MCF 10A (cell line): ENCODE data around the gene INAVA. TPM values are rescaled to one million over a fixed set of nuclear protein-coding genes. Genes with fewer than 3 reads are reported as not detected.

Experiments
- BruUV-seq: library from RNA; stranded (reverse); fragments of 400-500 nt; replicated peaks from 2 replicates; lab custom pipeline; 2021; lab: Mats Ljungman, UMichigan
- CTCF ChIA-PET: fragments of 300-600 bp; sonication (Branson Sonifier 250); formaldehyde crosslinking; extraction: SDS; loops from one replicate; lab custom pipeline; 2021; ENCODE audit warnings: antibody characterized with exemption, inconsistent platforms; lab: Yijun Ruan, JAX
- POLR2A ChIA-PET: fragments of 300-600, 350-650 bp; sonication (Branson Sonifier 250); formaldehyde crosslinking; extraction: SDS; loops from one replicate; lab custom pipeline; 2020; ENCODE audit warnings: antibody characterized with exemption, inconsistent platforms; lab: Yijun Ruan, JAX
- DNase-seq: peaks from one replicate; pipeline ENCODE4 v3.0.0-alpha.2; 2018; ENCODE audit not compliant: unreplicated experiment
- H3K27ac Mint-ChIP-seq: one replicate; pipeline ENCODE4 v1.8.0; 2022; ENCODE audit warnings: mild to moderate bottlenecking, low read depth, mixed read lengths; ENCODE audit not compliant: unreplicated experiment
- H3K27me3 Mint-ChIP-seq: one replicate; pipeline ENCODE4 v1.8.0; 2022; ENCODE audit warnings: mixed read lengths; ENCODE audit not compliant: insufficient read depth, unreplicated experiment
- H3K36me3 Mint-ChIP-seq: one replicate; pipeline ENCODE4 v1.8.0; 2022; ENCODE audit warnings: mild to moderate bottlenecking, moderate library complexity, mixed read lengths; ENCODE audit not compliant: insufficient read depth, unreplicated experiment
- H3K4me1 Mint-ChIP-seq: one replicate; pipeline ENCODE4 v1.8.0; 2022; ENCODE audit warnings: mixed read lengths; ENCODE audit not compliant: insufficient read depth, unreplicated experiment
- H3K4me3 Mint-ChIP-seq: one replicate; pipeline ENCODE4 v1.8.0; 2022; ENCODE audit warnings: mild to moderate bottlenecking, moderate library complexity, mixed read lengths; ENCODE audit not compliant: unreplicated experiment
- H3K9me3 Mint-ChIP-seq: one replicate; pipeline ENCODE4 v1.8.0; 2022; ENCODE audit warnings: mixed read lengths; ENCODE audit not compliant: unreplicated experiment
- intact Hi-C: fragments of 100-400 bp; cut with micrococcal nuclease; formaldehyde crosslinking; loops from 2 replicates; pipeline ENCODE4 v1.14.1; 2022
- total RNA-seq: library from RNA; stranded (reverse); gene quantifications from 2 replicates; pipeline ENCODE4 v1.2.3, GENCODE V29; 2022
- TF ChIP-seq, protein P1 (sequence below): fragments of 200-600 bp; IDR thresholded peaks from one replicate; pipeline ENCODE4 v1.8.0; 2022; ENCODE audit warnings: antibody characterized with exemption, mild to moderate bottlenecking; ENCODE audit not compliant: unreplicated experiment

INAVA gene
- total RNA-seq, 1 experiment from 2014 or later: 30.5 TPM

DNA sequence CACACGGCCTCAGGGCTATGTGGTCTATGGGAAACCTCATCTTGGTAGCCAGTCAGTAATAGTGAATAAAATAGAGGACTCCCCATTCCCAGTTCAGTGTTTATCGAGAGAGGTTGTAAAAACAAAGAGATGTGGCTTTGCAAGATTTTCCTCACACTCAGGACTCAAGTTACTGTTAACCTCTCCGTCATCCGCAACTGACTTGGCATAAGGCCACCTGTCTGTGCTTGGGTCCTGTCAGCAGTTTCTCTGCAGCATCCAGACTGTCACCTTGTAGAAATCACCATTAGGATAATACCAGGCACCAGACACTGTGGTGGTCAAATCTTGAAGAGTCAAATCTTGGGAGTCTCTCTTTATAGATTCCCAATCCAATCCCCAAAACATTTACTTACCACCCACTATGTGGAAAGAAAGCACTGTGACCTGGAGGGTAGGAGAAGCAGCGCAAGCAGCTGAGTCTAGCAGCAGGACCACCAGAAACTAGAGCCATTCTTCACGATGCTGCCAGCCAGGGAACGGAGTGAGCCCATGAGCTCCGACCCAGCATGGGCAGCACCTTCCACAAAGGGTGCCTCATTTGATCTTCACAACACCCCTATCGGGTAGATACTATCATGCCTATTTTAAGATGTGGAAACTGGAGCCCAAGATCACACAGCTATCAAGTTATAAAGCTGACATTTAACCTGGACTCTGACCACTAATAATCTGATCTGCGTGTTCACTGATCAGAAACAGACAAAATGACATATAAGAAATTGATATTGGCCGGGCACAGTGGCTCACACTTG is 27.5 kb upstream of the INAVA start:
- ChIA-PET CTCF (interaction anchor here (0.5 to 1.6 kb wide), 8 partner anchors 11 to 381 kb away, joined by 3 to 6 read pairs (median 3); no protein-coding TSS in a partner anchor), POLR2A (interaction anchor here (0.5 to 1.9 kb wide), 10 partner anchors 10 to 307 kb away, joined by 3 to 7 read pairs (median 4); partner anchors contain the start of gene INAVA)
- intact Hi-C loops: no loop called here
- Mint-ChIP-seq H3K4me1 (no peaks in the 10 kb centered on the region), H3K27me3 (no peaks in the 10 kb centered on the region), H3K27ac (no peak overlapping the region), H3K4me3 (no peak overlapping the region), H3K9me3 (no peaks in the 10 kb centered on the region), H3K36me3 (peaks cover 51% of the 10 kb centered on the region)
- no TSS peak for BruUV-seq
- TF ChIP-seq, protein P1, sequence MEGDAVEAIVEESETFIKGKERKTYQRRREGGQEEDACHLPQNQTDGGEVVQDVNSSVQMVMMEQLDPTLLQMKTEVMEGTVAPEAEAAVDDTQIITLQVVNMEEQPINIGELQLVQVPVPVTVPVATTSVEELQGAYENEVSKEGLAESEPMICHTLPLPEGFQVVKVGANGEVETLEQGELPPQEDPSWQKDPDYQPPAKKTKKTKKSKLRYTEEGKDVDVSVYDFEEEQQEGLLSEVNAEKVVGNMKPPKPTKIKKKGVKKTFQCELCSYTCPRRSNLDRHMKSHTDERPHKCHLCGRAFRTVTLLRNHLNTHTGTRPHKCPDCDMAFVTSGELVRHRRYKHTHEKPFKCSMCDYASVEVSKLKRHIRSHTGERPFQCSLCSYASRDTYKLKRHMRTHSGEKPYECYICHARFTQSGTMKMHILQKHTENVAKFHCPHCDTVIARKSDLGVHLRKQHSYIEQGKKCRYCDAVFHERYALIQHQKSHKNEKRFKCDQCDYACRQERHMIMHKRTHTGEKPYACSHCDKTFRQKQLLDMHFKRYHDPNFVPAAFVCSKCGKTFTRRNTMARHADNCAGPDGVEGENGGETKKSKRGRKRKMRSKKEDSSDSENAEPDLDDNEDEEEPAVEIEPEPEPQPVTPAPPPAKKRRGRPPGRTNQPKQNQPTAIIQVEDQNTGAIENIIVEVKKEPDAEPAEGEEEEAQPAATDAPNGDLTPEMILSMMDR: no peak
- no peak for DNase-seq

DNA sequence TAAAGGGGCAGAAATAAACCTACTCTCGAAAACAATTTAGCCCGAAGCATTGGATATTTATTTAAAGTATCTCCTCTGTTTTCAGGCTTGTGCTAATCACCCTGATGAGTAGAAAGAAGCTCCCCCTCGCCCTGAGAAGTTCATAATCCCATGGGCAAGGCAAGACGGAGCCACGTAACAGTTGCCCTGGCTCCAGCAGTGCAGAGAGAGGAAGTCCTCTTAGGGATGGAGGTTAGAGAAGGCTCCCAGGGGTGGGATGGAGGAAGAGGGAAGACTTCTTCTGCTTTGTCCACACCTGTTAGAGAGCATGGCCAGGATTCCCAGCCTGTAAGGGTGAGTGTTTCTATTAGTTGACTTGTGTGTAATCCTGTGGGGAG is 25.3 kb upstream of the INAVA start:
- no peak overlapping the region for H3K4me3 Mint-ChIP-seq
- peaks cover 30% of the 10 kb centered on the region for H3K36me3 Mint-ChIP-seq
- ChIA-PET CTCF (interaction anchor here (0.5 to 1.3 kb wide), 4 partner anchors 32 to 282 kb away, joined by 3 to 6 read pairs (median 3); no protein-coding TSS in a partner anchor), POLR2A (no interaction called here)
- no peak for DNase-seq
- no TSS peak for BruUV-seq
- no peaks in the 10 kb centered on the region for H3K4me1 Mint-ChIP-seq
- intact Hi-C loops: no loop called here
- H3K27ac Mint-ChIP-seq: no peak overlapping the region
- no peaks in the 10 kb centered on the region for H3K9me3 Mint-ChIP-seq
- H3K27me3 Mint-ChIP-seq: no peaks in the 10 kb centered on the region
- TF ChIP-seq, protein P1: no peak

DNA sequence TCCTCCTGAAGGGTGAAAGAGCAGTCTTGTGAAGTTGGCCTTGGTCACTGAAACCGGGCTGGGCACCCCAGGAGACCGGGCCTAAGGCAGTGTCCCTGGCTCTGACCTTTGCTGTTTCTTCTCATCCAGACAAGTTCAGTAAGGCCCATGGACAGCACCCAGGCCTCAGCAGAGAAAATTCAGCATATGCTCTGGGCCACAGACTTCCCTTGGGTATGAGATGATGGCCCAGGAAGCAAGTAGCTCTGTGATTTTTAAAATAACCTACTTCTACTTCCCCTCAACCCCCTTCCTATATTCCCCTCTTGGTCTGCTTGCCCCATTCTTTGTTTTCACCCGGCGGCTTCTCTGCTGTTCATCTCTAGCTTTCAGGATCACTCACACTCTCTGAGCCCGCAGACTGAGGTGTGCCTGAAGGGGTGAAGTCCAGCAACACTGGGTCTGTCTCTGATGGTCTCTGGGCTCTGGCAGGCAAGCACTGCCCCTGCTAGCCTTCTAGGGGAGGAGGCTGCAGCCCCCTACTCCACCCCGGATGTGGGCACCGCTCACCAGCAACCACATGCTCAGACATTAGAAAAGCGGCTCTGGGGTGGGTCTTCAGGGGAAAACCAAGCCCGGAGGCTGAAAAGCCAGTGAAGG is 24.8 kb upstream of the INAVA start:
- no peaks in the 10 kb centered on the region for H3K9me3 Mint-ChIP-seq
- no peaks in the 10 kb centered on the region for H3K4me1 Mint-ChIP-seq
- H3K27me3 Mint-ChIP-seq: peaks cover 1% of the 10 kb centered on the region
- no peak for DNase-seq
- no peak overlapping the region for H3K27ac Mint-ChIP-seq
- TF ChIP-seq, protein P1: no peak
- POLR2A ChIA-PET: interaction anchor here (1.7 kb wide), 1 partner anchor 25 kb away, joined by 4 read pairs; the partner anchor contains the start of gene INAVA
- H3K4me3 Mint-ChIP-seq: no peak overlapping the region
- intact Hi-C loops: no loop called here
- CTCF ChIA-PET: interaction anchor here (0.6 to 1.3 kb wide), 5 partner anchors 10 to 281 kb away, joined by 3 to 4 read pairs (median 3); no protein-coding TSS in a partner anchor
- BruUV-seq: no TSS peak
- peaks cover 25% of the 10 kb centered on the region for H3K36me3 Mint-ChIP-seq

DNA sequence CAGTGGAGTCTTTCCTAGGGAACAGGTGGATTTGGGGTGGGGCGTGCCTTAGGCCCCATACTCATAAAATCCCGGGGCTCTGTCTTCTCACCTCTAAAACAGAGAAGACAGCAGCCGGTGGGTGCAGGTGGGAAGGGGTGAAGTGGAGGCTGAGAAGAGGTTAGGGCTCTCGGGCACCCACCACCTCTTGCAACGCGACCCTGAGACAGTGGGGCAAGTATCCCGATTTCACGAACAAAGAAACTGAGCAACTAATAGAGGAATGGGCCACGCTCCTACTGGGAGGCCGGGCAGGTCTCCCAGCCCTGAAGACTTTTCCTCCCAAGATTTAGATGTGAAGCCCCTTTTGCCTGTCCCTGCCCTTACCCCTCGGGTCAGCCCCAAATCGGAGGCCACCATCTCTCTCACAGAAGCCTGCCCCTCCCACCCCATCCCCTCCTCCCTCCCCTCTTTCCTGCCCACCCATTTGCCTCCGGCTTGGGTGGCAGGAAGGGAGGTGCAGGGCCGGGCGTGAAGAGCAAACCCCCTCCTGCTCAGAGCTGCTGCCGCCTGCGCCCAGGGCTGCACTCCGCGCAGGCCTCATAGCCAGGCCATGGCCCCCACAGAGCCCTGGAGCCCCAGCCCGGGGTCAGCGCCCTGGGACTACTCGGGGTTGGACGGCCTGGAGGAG is 22.1 kb upstream of the INAVA start, which contains the start of gene GPR25:
Gene GPR25 (plus strand): TSS at position 536 of the 670 bp plus-strand sequence. CDS start 57 bp downstream, at position 593.
- Mint-ChIP-seq H3K9me3 (no peaks in the 10 kb centered on the region), H3K36me3 (peaks cover 1% of the 10 kb centered on the region), H3K27ac (no peak within 1 kb of the TSS), H3K4me3 (no peak within 1 kb of the TSS), H3K27me3 (peaks cover 27% of the 10 kb centered on the region), H3K4me1 (no peaks in the 10 kb centered on the region)
- intact Hi-C loops: no loop called here
- CTCF ChIA-PET: no interaction called here
- POLR2A ChIA-PET: interaction anchor here (0.8 to 1.6 kb wide), 2 partner anchors 10 to 18 kb away, joined by 3 to 5 read pairs; no protein-coding TSS in a partner anchor
- no peak for DNase-seq
- TF ChIP-seq, protein P1: no peak
- no TSS peak for BruUV-seq
